Endothelial cell of umbilical vein (primary cell): ENCODE measurements around the gene SLC29A3. TPM values are rescaled to one million over a fixed set of nuclear protein-coding genes. Genes with fewer than 3 reads are reported as not detected.
A peak's percentile ranks its signal among the peaks of the same experiment; 100 is the strongest.

ENCODE experiments used
- BruUV-seq: library from RNA; stranded (reverse); fragments of 400-500 nt; replicated peaks from 2 replicates; lab custom pipeline; 2021; lab: Mats Ljungman, UMichigan
- CTCF ChIA-PET: fragments of 300-600, 350-600 bp; sonication (Branson Sonifier 250); formaldehyde crosslinking; loops from one replicate; lab custom pipeline; 2021; ENCODE audit warnings: antibody characterized with exemption, inconsistent platforms; lab: Charles Lee
- POLR2A ChIA-PET: fragments of 300-600, 350-600 bp; sonication (Branson Sonifier 250); formaldehyde crosslinking; loops from one replicate; lab custom pipeline; 2021; ENCODE audit warnings: antibody characterized with exemption, inconsistent platforms; lab: Charles Lee
- DNase-seq: peaks from one replicate; pipeline ENCODE4 v3.0.0-alpha.2; 2011; ENCODE audit warnings: low read depth, low spot score
- FAIRE-seq: peaks from 2 replicates; lab custom pipeline; 2011; peaks lifted over from hg19 to GRCh38; lab: Jason Lieb, UNC
- H2AFZ ChIP-seq: 2 replicates; pipeline ENCODE4 v1.6.0; 2012; ENCODE audit warnings: low read depth, low read length, control low read depth, inconsistent platforms
- H3K27ac ChIP-seq: 2 replicates; pipeline ENCODE4 v1.5.1; 2011; ENCODE audit warnings: low read depth, mild to moderate bottlenecking, control low read depth, low read length, moderate library complexity; ENCODE audit not compliant: insufficient read depth
- H3K27me3 ChIP-seq, 2 experiments: 2 replicates each; pipeline versions ENCODE4 v1.6.0 to v1.6.1; 2011; ENCODE audit warnings: low read length in 2 of 2, mixed read lengths in 1 of 2; ENCODE audit not compliant: control insufficient read depth in 2 of 2, insufficient read depth in 2 of 2
- H3K36me3 ChIP-seq, 2 experiments: 2 replicates in 1 of 2; 3 replicates in 1 of 2; pipeline ENCODE4 v1.5.1; 2011; ENCODE audit warnings: low read length in 2 of 2, mild to moderate bottlenecking in 1 of 2, moderate library complexity in 1 of 2; ENCODE audit not compliant: control insufficient read depth in 2 of 2, insufficient read depth in 2 of 2; ENCODE audit errors: extremely low read depth in 1 of 2
- H3K4me1 ChIP-seq: 3 replicates; pipeline ENCODE4 v1.5.1; 2011; ENCODE audit warnings: mild to moderate bottlenecking, low read length; ENCODE audit not compliant: control insufficient read depth, insufficient read depth; ENCODE audit errors: extremely low read depth
- H3K4me2 ChIP-seq: 2 replicates; pipeline ENCODE4 v1.6.1; 2011; ENCODE audit warnings: low read length, control low read depth, mixed read lengths; ENCODE audit not compliant: insufficient read depth
- H3K4me3 ChIP-seq, 3 experiments: fragments of 200-600 bp in 1 of 3; sonication (generic), shearing (Covaris generic) in 1 of 3; replicated peaks in 1 of 3; 2 replicates each; pipeline ENCODE4 v1.5.1; 2011 to 2016; ENCODE audit warnings: control low read depth in 3 of 3, low read length in 3 of 3, mild to moderate bottlenecking in 2 of 3, inconsistent platforms in 1 of 3, low read depth in 1 of 3, moderate library complexity in 1 of 3; ENCODE audit not compliant: insufficient read depth in 1 of 3
- H3K79me2 ChIP-seq: 2 replicates; pipeline ENCODE4 v1.6.0; 2012; ENCODE audit warnings: low read length, inconsistent platforms; ENCODE audit not compliant: control insufficient read depth, insufficient read depth
- H3K9ac ChIP-seq: replicated peaks from 2 replicates; pipeline ENCODE3; 2011; ENCODE audit warnings: low read length, control low read depth; ENCODE audit not compliant: insufficient read depth; ENCODE audit errors: extremely low read depth
- H3K9me1 ChIP-seq: replicated peaks from 3 replicates; pipeline ENCODE4 v1.6.0; 2011; ENCODE audit warnings: mild to moderate bottlenecking, low read length; ENCODE audit not compliant: control insufficient read depth, insufficient read depth; ENCODE audit errors: extremely low read depth
- H3K9me3 ChIP-seq: replicated peaks from 2 replicates; pipeline ENCODE4 v1.5.1; 2012; ENCODE audit warnings: low read length, inconsistent platforms; ENCODE audit not compliant: control insufficient read depth, insufficient read depth
- H4K20me1 ChIP-seq: replicated peaks from 2 replicates; pipeline ENCODE3; 2011; ENCODE audit warnings: mild to moderate bottlenecking, low read length; ENCODE audit not compliant: control insufficient read depth, insufficient read depth; ENCODE audit errors: extremely low read depth
- CTCF ChIP-seq, 2 donors: IDR thresholded peaks; 1 replicate in 1 of 2; 2 replicates in 1 of 2; pipeline ENCODE4 v1.5.1; 2011; ENCODE audit warnings: low read length in 2 of 2, mild to moderate bottlenecking in 2 of 2, moderate library complexity in 2 of 2, control low read depth in 1 of 2, inconsistent platforms in 1 of 2, low read depth in 1 of 2; ENCODE audit not compliant: insufficient read depth in 1 of 2; ENCODE audit errors: extremely low read depth in 1 of 2
- EZH2 ChIP-seq: IDR thresholded peaks from 2 replicates; pipeline ENCODE4 v1.6.1; 2012; ENCODE audit warnings: borderline replicate concordance, low read depth, mild to moderate bottlenecking, moderate library complexity, low read length, inconsistent platforms; ENCODE audit not compliant: severe bottlenecking
- FOS ChIP-seq: IDR thresholded peaks from 2 replicates; pipeline ENCODE4 v1.6.1; 2011; ENCODE audit warnings: mild to moderate bottlenecking, low read length, moderate library complexity, borderline replicate concordance; ENCODE audit not compliant: insufficient read depth
- GATA2 ChIP-seq: IDR thresholded peaks from 2 replicates; pipeline ENCODE4 v1.7.0; 2011; ENCODE audit warnings: low read depth, mild to moderate bottlenecking, moderate library complexity, mixed read lengths, low read length; ENCODE audit not compliant: insufficient read length, insufficient read depth
- JUN ChIP-seq: IDR thresholded peaks from 2 replicates; pipeline ENCODE4 v1.6.1; 2011; ENCODE audit warnings: borderline replicate concordance, low read depth; ENCODE audit not compliant: insufficient read length, insufficient read depth
- MYC ChIP-seq: IDR thresholded peaks from one replicate; pipeline ENCODE4 v1.6.1; 2011; ENCODE audit warnings: mild to moderate bottlenecking, low read depth, low read length
- POLR2A ChIP-seq: IDR thresholded peaks from 2 replicates; pipeline ENCODE4 v1.6.1; 2012; ENCODE audit warnings: low read depth, mild to moderate bottlenecking, control low read depth, low read length
- POLR2AphosphoS5 ChIP-seq: IDR thresholded peaks from 2 replicates; pipeline ENCODE4 v1.6.1; 2012; ENCODE audit warnings: low read depth, mild to moderate bottlenecking, control low read depth, low read length, moderate library complexity; ENCODE audit not compliant: insufficient read depth
- dilution Hi-C: fragments of 300-500 bp; cut with MboI; formaldehyde crosslinking; loops from one replicate; pipeline ENCODE4 v1.15.0; 2019; ENCODE audit warnings: low sequenced_read_pairs; ENCODE audit not compliant: extremely low pct_ligation_motif_present
- intact Hi-C: fragments of 100-400 bp; cut with micrococcal nuclease; formaldehyde crosslinking; loops from one replicate; pipeline ENCODE4 v1.10.0; 2022
- polyA plus RNA-seq, 4 experiments: library from polyadenylated mRNA; depleted of rRNA in 3 of 4; stranded (reverse) in 3 of 4; unstranded in 1 of 4; fragments of >200 nt; gene quantifications; 2 replicates each; pipeline versions ENCODE4 v1.2.1 to v1.2.3, GENCODE V29; 2011 to 2012; ENCODE audit warnings: missing spikeins in 1 of 4
- total RNA-seq: library from RNA; stranded (reverse); gene quantifications from 2 replicates; pipeline ENCODE4 v1.2.3, GENCODE V29; 2021
- TF ChIP-seq, protein P1 (sequence below): IDR thresholded peaks from 2 replicates; pipeline ENCODE4 v1.6.1; 2011; ENCODE audit not compliant: insufficient read depth, insufficient read length

SLC29A3 gene
- total and polyA plus RNA-seq, 2 donors (not counting 3 experiments of a cell fraction or from before 2014, with no cell fraction given) = 5.0 to 9.1 TPM

GRCh38 chr10:71396711-71397295 is 77.7 kb downstream of the SLC29A3 start, which contains the start of gene CDH23:
CDH23 (plus strand) TSS chr10:71396920; CDS start chr10:71439832, 42,912 bp downstream.
- Histone ChIP-seq H3K9ac (no peak within 1 kb of the TSS), H3K4me1 (no peaks in the 10 kb centered on the region), H3K9me1 (no peaks in the 10 kb centered on the region), H3K9me3 (no peaks in the 10 kb centered on the region), H2AFZ (peak within 1 kb of the TSS; percentile 45), H3K4me3 (no peak within 1 kb of the TSS), H3K27ac (no peak within 1 kb of the TSS), H4K20me1 (no peaks in the 10 kb centered on the region), H3K4me2 (no peak within 1 kb of the TSS), H3K27me3 (peaks cover 47 to 57% of the 10 kb centered on the region in 2 experiments), H3K79me2 (no peaks in the 10 kb centered on the region), H3K36me3 (no peaks in the 10 kb centered on the region)
- BruUV-seq = no TSS peak
- ChIA-PET POLR2A (no interaction called here), CTCF (interaction anchor here (0.6 to 2.5 kb wide), 5 partner anchors 19 to 415 kb away, joined by 3 to 30 read pairs (median 5); no protein-coding TSS in a partner anchor)
- intact Hi-C loops (no loop called here), dilution Hi-C loops (no loop called here)
- TF ChIP-seq EZH2 = no peak
- TF ChIP-seq FOS = no peak
- TF ChIP-seq JUN = no peak
- no peak for TF ChIP-seq GATA2
- TF ChIP-seq CTCF (IDR thresholded peaks at IDR 0.05; ENCODE audit: extremely low read depth in 1 of 2, insufficient read depth in 1 of 2, low read depth in 1 of 2, low read length in 2 of 2) = no peak
- TF ChIP-seq, protein P1, sequence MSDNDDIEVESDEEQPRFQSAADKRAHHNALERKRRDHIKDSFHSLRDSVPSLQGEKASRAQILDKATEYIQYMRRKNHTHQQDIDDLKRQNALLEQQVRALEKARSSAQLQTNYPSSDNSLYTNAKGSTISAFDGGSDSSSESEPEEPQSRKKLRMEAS = no peak
- no peak for TF ChIP-seq MYC
- no peak for TF ChIP-seq POLR2A
- TF ChIP-seq POLR2AphosphoS5 = no peak
- DNase-seq (no peak), FAIRE-seq (no peak)
